ENCODE data around the gene KCNQ1. TPM values are rescaled to one million over a fixed set of nuclear protein-coding genes. Genes with fewer than 3 reads are reported as not detected.

Gene KCNQ1
- polyA plus RNA-seq, 1 of the 3 experiments (the other 2 are of a cell fraction) = 0.05 TPM

DNA sequence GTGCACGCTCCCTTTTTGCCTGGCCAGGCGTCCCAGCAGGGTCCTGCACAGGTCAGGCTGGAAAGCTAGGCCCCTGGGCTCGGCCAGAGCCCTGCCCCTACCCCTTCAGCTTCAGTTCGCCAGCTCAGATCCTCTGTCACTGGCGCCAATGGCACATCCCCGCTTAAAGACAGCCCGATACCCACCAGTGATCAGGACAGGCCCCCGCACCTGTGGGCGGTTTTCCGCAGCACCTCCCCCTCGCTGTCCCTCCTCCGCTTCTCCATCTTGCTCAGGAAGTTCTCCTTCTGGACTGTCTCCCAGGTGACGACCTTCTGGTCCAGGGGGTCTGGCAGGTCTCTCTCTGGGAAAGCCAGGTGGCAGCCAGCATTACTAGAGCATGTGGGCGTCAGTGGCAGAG, 38.4 kb upstream of the KCNQ1 start:
- ChIA-PET CTCF (interaction anchor here (1.3 to 9.9 kb wide), 3 partner anchors 13 to 250 kb away, joined by 3 to 166 read pairs (median 21); no protein-coding TSS in a partner anchor), POLR2A (interaction anchor here (1.7 kb wide), 1 partner anchor 14 kb away, joined by 6 read pairs; no protein-coding TSS in a partner anchor)
- no peaks in the 10 kb centered on the region for H3K9me2 ChIP-seq

DNA sequence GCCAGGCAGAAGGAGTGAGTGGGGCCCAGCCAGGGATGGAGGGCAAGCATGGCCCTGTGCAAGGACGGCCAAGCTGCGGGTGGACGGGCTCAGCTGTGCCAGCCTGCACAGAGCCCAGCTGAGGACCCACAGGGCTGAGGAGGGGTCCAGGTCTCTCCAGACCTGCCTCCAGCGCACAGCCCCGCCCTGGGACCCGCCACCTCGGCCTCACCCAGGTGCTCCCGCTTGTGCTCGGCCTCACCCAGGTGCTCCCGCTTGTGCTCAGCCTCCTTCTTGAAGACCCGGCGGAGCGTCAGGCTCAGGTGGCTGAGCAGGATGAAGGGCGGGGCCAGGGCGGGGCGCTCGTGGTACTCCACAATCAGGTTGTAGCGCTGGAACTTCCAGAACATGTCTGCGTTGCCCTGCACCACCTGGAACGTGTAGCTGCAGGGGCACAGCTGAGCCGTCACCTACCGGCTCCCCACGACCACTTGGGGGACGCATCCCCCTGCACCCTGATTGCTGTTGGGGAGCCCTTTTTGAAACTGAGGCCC, 37.9 kb upstream of the KCNQ1 start:
- WGBS (ENCODE audit: low lambda C conversion rate) = 94% methylated on average over 15 of the region's 24 CpGs
- ChIA-PET CTCF (interaction anchor here (1.3 to 9.9 kb wide), 3 partner anchors 12 to 251 kb away, joined by 3 to 166 read pairs (median 21); no protein-coding TSS in a partner anchor), POLR2A (no interaction called here)
- TF ChIP-seq ELF1 (IDR thresholded peaks at IDR 0.05) (no peak), TAF1 (IDR thresholded peaks at IDR 0.05; ENCODE audit: borderline replicate concordance, low read depth, low read length) (no peak), GABPA (IDR thresholded peaks at IDR 0.05; ENCODE audit: low read depth) (no peak), SMC3 (IDR thresholded peaks at IDR 0.05; ENCODE audit: low read depth, low read length) (no peak), GATA2 (CRISPR knock-in tag; IDR thresholded peaks at IDR 0.05) (no peak), TEAD4 (IDR thresholded peaks at IDR 0.05; ENCODE audit: borderline replicate concordance, insufficient read depth) (no peak), JUND (IDR thresholded peaks at IDR 0.05) (no peak), RXRA (IDR thresholded peaks at IDR 0.05; ENCODE audit: borderline replicate concordance, low read depth) (no peak), NFIC (IDR thresholded peaks at IDR 0.05; ENCODE audit: borderline replicate concordance) (no peak), YY1 (IDR thresholded peaks at IDR 0.05; ENCODE audit: low read depth) (no peak), FOSL2 (IDR thresholded peaks at IDR 0.05; ENCODE audit: borderline replicate concordance, low read depth) (no peak), POLR2AphosphoS5 (IDR thresholded peaks at IDR 0.05; ENCODE audit: low read depth, low read length) (no peak)
- TF ChIP-seq, protein P1, sequence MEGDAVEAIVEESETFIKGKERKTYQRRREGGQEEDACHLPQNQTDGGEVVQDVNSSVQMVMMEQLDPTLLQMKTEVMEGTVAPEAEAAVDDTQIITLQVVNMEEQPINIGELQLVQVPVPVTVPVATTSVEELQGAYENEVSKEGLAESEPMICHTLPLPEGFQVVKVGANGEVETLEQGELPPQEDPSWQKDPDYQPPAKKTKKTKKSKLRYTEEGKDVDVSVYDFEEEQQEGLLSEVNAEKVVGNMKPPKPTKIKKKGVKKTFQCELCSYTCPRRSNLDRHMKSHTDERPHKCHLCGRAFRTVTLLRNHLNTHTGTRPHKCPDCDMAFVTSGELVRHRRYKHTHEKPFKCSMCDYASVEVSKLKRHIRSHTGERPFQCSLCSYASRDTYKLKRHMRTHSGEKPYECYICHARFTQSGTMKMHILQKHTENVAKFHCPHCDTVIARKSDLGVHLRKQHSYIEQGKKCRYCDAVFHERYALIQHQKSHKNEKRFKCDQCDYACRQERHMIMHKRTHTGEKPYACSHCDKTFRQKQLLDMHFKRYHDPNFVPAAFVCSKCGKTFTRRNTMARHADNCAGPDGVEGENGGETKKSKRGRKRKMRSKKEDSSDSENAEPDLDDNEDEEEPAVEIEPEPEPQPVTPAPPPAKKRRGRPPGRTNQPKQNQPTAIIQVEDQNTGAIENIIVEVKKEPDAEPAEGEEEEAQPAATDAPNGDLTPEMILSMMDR (IDR thresholded peaks at IDR 0.05) = no peak
- TF ChIP-seq, protein P2, sequence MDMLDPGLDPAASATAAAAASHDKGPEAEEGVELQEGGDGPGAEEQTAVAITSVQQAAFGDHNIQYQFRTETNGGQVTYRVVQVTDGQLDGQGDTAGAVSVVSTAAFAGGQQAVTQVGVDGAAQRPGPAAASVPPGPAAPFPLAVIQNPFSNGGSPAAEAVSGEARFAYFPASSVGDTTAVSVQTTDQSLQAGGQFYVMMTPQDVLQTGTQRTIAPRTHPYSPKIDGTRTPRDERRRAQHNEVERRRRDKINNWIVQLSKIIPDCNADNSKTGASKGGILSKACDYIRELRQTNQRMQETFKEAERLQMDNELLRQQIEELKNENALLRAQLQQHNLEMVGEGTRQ (IDR thresholded peaks at IDR 0.05; ENCODE audit: borderline replicate concordance, low read depth, low read length) = no peak
- TF ChIP-seq, protein P3, sequence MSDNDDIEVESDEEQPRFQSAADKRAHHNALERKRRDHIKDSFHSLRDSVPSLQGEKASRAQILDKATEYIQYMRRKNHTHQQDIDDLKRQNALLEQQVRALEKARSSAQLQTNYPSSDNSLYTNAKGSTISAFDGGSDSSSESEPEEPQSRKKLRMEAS (IDR thresholded peaks at IDR 0.05; ENCODE audit: low read depth) = no peak
- TF ChIP-seq, protein P4, sequence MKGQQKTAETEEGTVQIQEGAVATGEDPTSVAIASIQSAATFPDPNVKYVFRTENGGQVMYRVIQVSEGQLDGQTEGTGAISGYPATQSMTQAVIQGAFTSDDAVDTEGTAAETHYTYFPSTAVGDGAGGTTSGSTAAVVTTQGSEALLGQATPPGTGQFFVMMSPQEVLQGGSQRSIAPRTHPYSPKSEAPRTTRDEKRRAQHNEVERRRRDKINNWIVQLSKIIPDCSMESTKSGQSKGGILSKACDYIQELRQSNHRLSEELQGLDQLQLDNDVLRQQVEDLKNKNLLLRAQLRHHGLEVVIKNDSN (IDR thresholded peaks at IDR 0.05; ENCODE audit: borderline replicate concordance, low read depth) = no peak

More for the DNA sequence above, 38.4 kb upstream of the KCNQ1 start:
- H3K27ac ChIP-seq (ENCODE audit: low read depth in 2 of 2, low read length in 1 of 2) = no peak overlapping the region
- no peak overlapping the region for H2AFZ ChIP-seq (ENCODE audit: low read depth)
- no peaks in the 10 kb centered on the region for H3K9me3 ChIP-seq
- no peak overlapping the region for H3K9ac ChIP-seq
- H3K36me3 ChIP-seq (replicated peaks in 1 of 2; ENCODE audit: control insufficient read depth in 1 of 2, insufficient read depth in 2 of 2, low read length in 1 of 2) = peaks cover 0 to 24% of the 10 kb centered on the region in 2 experiments
- H3K4me2 ChIP-seq = no peak overlapping the region
- DNase-seq = no peak
- WGBS (ENCODE audit: low lambda C conversion rate) = 84% methylated on average over 11 of the region's 14 CpGs
- H3F3A ChIP-seq (replicated peaks; ENCODE audit: insufficient read depth) = no peaks in the 10 kb centered on the region
- H3K27me3 ChIP-seq (ENCODE audit: insufficient read depth) = no peaks in the 10 kb centered on the region
- H4K20me1 ChIP-seq (ENCODE audit: insufficient read depth) = no peaks in the 10 kb centered on the region
- H3K4me1 ChIP-seq (ENCODE audit: control insufficient read depth in 1 of 2, insufficient read depth in 2 of 2, low read depth in 1 of 2, low read length in 1 of 2) = peaks cover 4 to 9% of the 10 kb centered on the region in 2 experiments; a peak in 2 of 4 replicates
- H3K79me2 ChIP-seq (ENCODE audit: insufficient read depth) = peaks cover 15% of the 10 kb centered on the region
- H3K4me3 ChIP-seq (ENCODE audit: low read depth in 2 of 2, low read length in 1 of 2) = no peak overlapping the region
- no peak for TF ChIP-seq CHD2 (IDR thresholded peaks at IDR 0.05; ENCODE audit: low read length, partially characterized antibody)
- TF ChIP-seq RAD21 (IDR thresholded peaks at IDR 0.05; ENCODE audit: low read length) = no peak
- no peak for TF ChIP-seq TAF1 (IDR thresholded peaks at IDR 0.05; ENCODE audit: borderline replicate concordance, low read depth, low read length)
- TF ChIP-seq GATA2 (CRISPR knock-in tag; IDR thresholded peaks at IDR 0.05) = no peak
- no peak for TF ChIP-seq RXRA (IDR thresholded peaks at IDR 0.05; ENCODE audit: borderline replicate concordance, low read depth)
- TF ChIP-seq FOSL2 (IDR thresholded peaks at IDR 0.05; ENCODE audit: borderline replicate concordance, low read depth) = no peak
- TF ChIP-seq POLR2AphosphoS5 (IDR thresholded peaks at IDR 0.05; ENCODE audit: low read depth, low read length) = no peak
- no peak for TF ChIP-seq FOXM1 (IDR thresholded peaks at IDR 0.05; ENCODE audit: low read depth)
- TF ChIP-seq SMC3 (IDR thresholded peaks at IDR 0.05; ENCODE audit: low read depth, low read length) = no peak
- TF ChIP-seq, protein P5, sequence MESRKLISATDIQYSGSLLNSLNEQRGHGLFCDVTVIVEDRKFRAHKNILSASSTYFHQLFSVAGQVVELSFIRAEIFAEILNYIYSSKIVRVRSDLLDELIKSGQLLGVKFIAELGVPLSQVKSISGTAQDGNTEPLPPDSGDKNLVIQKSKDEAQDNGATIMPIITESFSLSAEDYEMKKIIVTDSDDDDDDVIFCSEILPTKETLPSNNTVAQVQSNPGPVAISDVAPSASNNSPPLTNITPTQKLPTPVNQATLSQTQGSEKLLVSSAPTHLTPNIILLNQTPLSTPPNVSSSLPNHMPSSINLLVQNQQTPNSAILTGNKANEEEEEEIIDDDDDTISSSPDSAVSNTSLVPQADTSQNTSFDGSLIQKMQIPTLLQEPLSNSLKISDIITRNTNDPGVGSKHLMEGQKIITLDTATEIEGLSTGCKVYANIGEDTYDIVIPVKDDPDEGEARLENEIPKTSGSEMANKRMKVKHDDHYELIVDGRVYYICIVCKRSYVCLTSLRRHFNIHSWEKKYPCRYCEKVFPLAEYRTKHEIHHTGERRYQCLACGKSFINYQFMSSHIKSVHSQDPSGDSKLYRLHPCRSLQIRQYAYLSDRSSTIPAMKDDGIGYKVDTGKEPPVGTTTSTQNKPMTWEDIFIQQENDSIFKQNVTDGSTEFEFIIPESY (IDR thresholded peaks at IDR 0.05; ENCODE audit: borderline replicate concordance, low read depth) = no peak
- TF ChIP-seq EP300 (IDR thresholded peaks at IDR 0.05; ENCODE audit: borderline replicate concordance in 1 of 2, low read depth in 1 of 2, low read length in 1 of 2) = no peak
- TF ChIP-seq SIN3A (IDR thresholded peaks at IDR 0.05; ENCODE audit: borderline replicate concordance, low read depth, low read length) = no peak

More for the DNA sequence above, 37.9 kb upstream of the KCNQ1 start:
- no peak for DNase-seq
- Histone ChIP-seq H3K9me2 (no peaks in the 10 kb centered on the region), H3F3A (replicated peaks; ENCODE audit: insufficient read depth) (no peaks in the 10 kb centered on the region), H2AFZ (ENCODE audit: low read depth) (no peak overlapping the region), H3K36me3 (replicated peaks in 1 of 2; ENCODE audit: control insufficient read depth in 1 of 2, insufficient read depth in 2 of 2, low read length in 1 of 2) (peaks cover 0 to 22% of the 10 kb centered on the region in 2 experiments), H3K4me3 (ENCODE audit: low read depth in 2 of 2, low read length in 1 of 2) (no peak overlapping the region), H3K4me2 (no peak overlapping the region), H3K27me3 (ENCODE audit: insufficient read depth) (no peaks in the 10 kb centered on the region), H3K79me2 (ENCODE audit: insufficient read depth) (peaks cover 10% of the 10 kb centered on the region), H4K20me1 (ENCODE audit: insufficient read depth) (no peaks in the 10 kb centered on the region), H3K9me3 (no peaks in the 10 kb centered on the region), H3K4me1 (ENCODE audit: control insufficient read depth in 1 of 2, insufficient read depth in 2 of 2, low read depth in 1 of 2, low read length in 1 of 2) (peaks cover 0 to 4% of the 10 kb centered on the region in 2 experiments; a peak in 1 of 4 replicates), H3K27ac (ENCODE audit: low read depth in 2 of 2, low read length in 1 of 2) (no peak overlapping the region), H3K9ac (no peak overlapping the region)

All from SK-N-SH (cell line).